Measurements from ENCODE around the gene NECAB3.

NECAB3 gene

GRCh38 chr20:33624399-33624798 is 49.8 kb downstream of the NECAB3 start:
- in situ Hi-C loops (cut with HindIII; ENCODE audit: low sequenced_read_pairs), result no loop called here

- in situ Hi-C loops (cut with HindIII; ENCODE audit: low sequenced_read_pairs), result no loop called here
These were observed 51.4 kb downstream of the NECAB3 start for GRCh38 chr20:33622705-33623365.

- in situ Hi-C loops (cut with HindIII; ENCODE audit: low sequenced_read_pairs), result no loop called here
These were observed 52.4 kb downstream of the NECAB3 start for GRCh38 chr20:33621717-33622400.

DNA sequence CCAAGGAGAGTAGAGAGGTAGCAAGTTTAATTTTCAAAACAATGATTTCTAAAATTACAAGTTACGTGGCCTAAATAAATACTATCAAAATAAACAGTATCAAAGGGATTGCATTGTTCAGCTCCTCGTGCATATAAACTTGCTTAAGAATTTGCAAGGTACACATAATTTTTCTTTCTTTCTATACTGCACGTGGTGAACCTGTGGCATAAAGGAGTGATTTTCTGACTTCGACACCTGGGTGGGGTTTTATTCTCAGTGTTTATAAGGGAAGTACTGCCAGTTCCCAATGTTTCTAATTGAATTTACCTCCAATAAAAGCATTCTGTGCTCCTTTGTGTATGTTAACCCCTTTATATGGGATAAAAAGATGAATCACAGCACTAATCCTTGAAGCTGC is 62.2 kb downstream of the NECAB3 start:
- in situ Hi-C loops (cut with HindIII; ENCODE audit: low sequenced_read_pairs), result no loop called here

GRCh38 chr20:33611106-33611505 is 63.1 kb downstream of the NECAB3 start:
- in situ Hi-C loops (cut with HindIII; ENCODE audit: low sequenced_read_pairs), result no loop called here

DNA sequence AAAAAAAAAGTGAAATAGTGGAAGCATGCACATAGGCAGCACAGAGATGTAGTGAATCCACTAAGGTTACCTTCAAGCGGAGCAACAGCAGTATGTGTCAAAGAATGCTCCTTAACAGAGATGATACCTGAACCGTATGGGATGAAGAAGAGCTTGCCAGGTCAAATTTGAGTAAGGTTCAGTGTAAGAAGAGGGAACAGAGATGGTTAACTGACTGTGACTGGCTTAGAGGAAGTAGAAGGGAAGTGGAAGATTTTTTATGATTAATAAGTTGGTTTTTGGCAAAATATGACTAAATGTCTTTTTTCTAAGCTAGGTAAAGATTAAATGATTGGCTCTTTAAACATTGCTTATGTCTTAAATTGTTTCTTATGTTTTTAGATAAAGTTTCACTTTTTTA is 64.7 kb downstream of the NECAB3 start:
- in situ Hi-C loops (cut with HindIII; ENCODE audit: low sequenced_read_pairs), result no loop called here
